HepG2 (cell line): ENCODE data around the gene PRSS48. TPM values are rescaled to one million over a fixed set of nuclear protein-coding genes. Genes with fewer than 3 reads are reported as not detected.

ENCODE experiments used
- ARID5B ChIP-seq: IDR thresholded peaks from 2 replicates; pipeline ENCODE4 v1.4.0; 2020; ENCODE audit warnings: mild to moderate bottlenecking, missing genetic modification reagents
- DBP ChIP-seq: sonication (generic); formaldehyde crosslinking; IDR thresholded peaks from 2 replicates; pipeline ENCODE4 v1.4.0; 2020; ENCODE audit warnings: missing genetic modification reagents; ENCODE audit errors: not compliant biosample characterization
- ELF3 ChIP-seq: IDR thresholded peaks from 2 replicates; pipeline ENCODE4 v1.6.1; 2016; ENCODE audit warnings: missing genetic modification reagents, missing compliant biosample characterization
- GATAD2A ChIP-seq: IDR thresholded peaks from 2 replicates; pipeline ENCODE4 v1.6.1; 2016
- MAFK ChIP-seq, 2 experiments: IDR thresholded peaks in 1 of 2; conservative IDR thresholded peaks in 1 of 2; 2 replicates each; pipeline ENCODE4 v1.6.1; 2011; ENCODE audit warnings: improper control_type of control experiment in 2 of 2, low read length in 2 of 2
- PAXIP1 ChIP-seq: sonication (generic); formaldehyde crosslinking; conservative IDR thresholded peaks from 2 replicates; pipeline ENCODE4 v1.4.0; 2020; ENCODE audit warnings: mild to moderate bottlenecking, missing genetic modification reagents, moderate library complexity
- RBFOX2 ChIP-seq: fragments of 200-400 bp; formaldehyde crosslinking; IDR thresholded peaks from 2 replicates; pipeline ENCODE4 v1.6.1; 2017; ENCODE audit warnings: low read depth, mild to moderate bottlenecking, low read length
- SALL1 ChIP-seq: sonication (generic); formaldehyde crosslinking; IDR thresholded peaks from 2 replicates; pipeline ENCODE4 v1.8.0; 2022; ENCODE audit warnings: mild to moderate bottlenecking, missing genetic modification reagents
- TEAD3 ChIP-seq: optimal IDR thresholded peaks from 2 replicates; pipeline ENCODE3; 2016; ENCODE audit warnings: borderline replicate concordance
- TGIF2 ChIP-seq: IDR thresholded peaks from 2 replicates; pipeline ENCODE4 v1.6.1; 2016; ENCODE audit warnings: control low read depth, missing compliant biosample characterization
- XRCC5 ChIP-seq: fragments of 200-400 bp; formaldehyde crosslinking; optimal IDR thresholded peaks from 2 replicates; pipeline ENCODE3; 2017; ENCODE audit warnings: mild to moderate bottlenecking, low read length
- ZBTB49 ChIP-seq: sonication (generic); formaldehyde crosslinking; IDR thresholded peaks from 2 replicates; pipeline ENCODE4 v1.4.0; 2020; ENCODE audit warnings: missing genetic modification reagents, borderline replicate concordance
- ZEB1 ChIP-seq: IDR thresholded peaks from 2 replicates; pipeline ENCODE4 v1.6.1; 2012; ENCODE audit warnings: mild to moderate bottlenecking, low read depth, inconsistent platforms; ENCODE audit not compliant: insufficient replicate concordance
- ZNF543 ChIP-seq: sonication (generic); formaldehyde crosslinking; IDR thresholded peaks from 2 replicates; pipeline ENCODE4 v1.4.0; 2020; ENCODE audit warnings: mild to moderate bottlenecking, missing genetic modification reagents
- ZNF7 ChIP-seq: IDR thresholded peaks from 2 replicates; pipeline ENCODE4 v1.6.1; 2016; ENCODE audit warnings: missing biosample characterization, missing genetic modification reagents
- polyA plus RNA-seq, 8 experiments: library from polyadenylated mRNA; depleted of rRNA in 3 of 8; stranded (reverse) in 7 of 8; unstranded in 1 of 8; fragments of >200 nt; fragmentation: Illumina TruSeq in 4 of 8; extraction: Trizol in 4 of 8; gene quantifications; 2 replicates each; pipeline versions ENCODE4 v1.2.1 to v1.2.3, GENCODE V29; 2011 to 2016; ENCODE audit warnings: low read depth in 4 of 8, missing spikeins in 1 of 8, mixed read lengths in 1 of 8; ENCODE audit not compliant: insufficient read depth in 1 of 8
- total RNA-seq, 5 experiments: library from RNA; depleted of rRNA; stranded (reverse); fragments of >200 nt; fragmentation: Illumina TruSeq; extraction: Trizol; gene quantifications; 2 replicates each; pipeline ENCODE4 v1.2.3, GENCODE V29; 2016; ENCODE audit warnings: low read depth in 1 of 5

PRSS48 gene
- total and polyA plus RNA-seq, 2 of the 13 experiments (the other 11 are each of a cell fraction or from before 2014, with no cell fraction given), result not detected

- TF ChIP-seq PAXIP1 (CRISPR knock-in tag) (peak; percentile 46), ZEB1 (peak; percentile 67), MAFK (conservative IDR thresholded peaks at IDR 0.05 in 1 of 2, IDR thresholded peaks at IDR 0.05 in 1 of 2; ENCODE audit: low read length in 2 of 2) (0 out of 4 replicates have a peak, but pooled peaks of 1 of the 2 experiments have one; percentile 4), RBFOX2 (no peak), ZBTB49 (no peak), TEAD3 (CRISPR knock-in tag) (peak; percentile 53), ZNF543 (CRISPR knock-in tag) (peak; percentile 81), SALL1 (peak; percentile 30; the same call in 1 of the 2 replicates), DBP (CRISPR knock-in tag) (no peak), ZNF7 (CRISPR knock-in tag) (peak; percentile 86), GATAD2A (CRISPR knock-in tag) (peak; percentile 28; the same call in 1 of the 2 replicates), TGIF2 (CRISPR knock-in tag) (no peak), ELF3 (CRISPR knock-in tag) (peak; percentile 68; the same call in 1 of the 2 replicates), XRCC5 (no peak), ARID5B (CRISPR knock-in tag) (0 out of 2 replicates have a peak, but pooled peaks have one; percentile 21)
These were observed 63.9 kb downstream of the PRSS48 start (continued) for GRCh38 chr4:151340751-151341385.
